Measurements from ENCODE around the gene PRKD2. TPM values are rescaled to one million over a fixed set of nuclear protein-coding genes. Genes with fewer than 3 reads are reported as not detected.

Gene PRKD2
- polyA plus RNA-seq, 3 donors = 6.5 to 46.9 (median 8.1) TPM

DNA sequence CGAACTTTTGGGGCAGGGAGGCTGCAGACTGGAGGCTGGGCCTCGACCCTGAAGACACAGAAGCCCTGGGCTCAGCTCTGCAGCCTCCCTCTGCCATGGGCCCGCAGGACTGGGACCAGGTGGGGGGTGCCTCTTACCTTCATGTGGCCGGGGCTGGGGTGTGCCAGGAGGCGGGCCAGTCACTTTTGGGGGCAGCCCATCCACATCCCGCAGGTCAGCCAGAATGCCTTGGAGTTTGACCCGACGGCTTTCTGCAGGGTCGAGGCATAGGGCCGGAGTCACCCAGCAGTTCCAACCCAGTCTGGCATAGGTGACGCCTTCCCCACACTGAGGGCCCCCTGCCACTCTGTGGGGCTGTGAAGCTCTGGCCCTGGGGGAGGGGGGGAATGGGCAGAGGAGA lies 10.8 kb upstream of the PRKD2 start:
- no peaks in the 10 kb centered on the region for H3K27me3 ChIP-seq (ENCODE audit: control insufficient read depth in 2 of 2, insufficient read depth in 2 of 2, low read length in 2 of 2)
- Mint-ChIP-seq H3K27me3 (ENCODE audit: low read depth in 3 of 3) (peaks cover 2% of the 10 kb centered on the region in 3 donors), H3K4me1 (peaks cover 46% of the 10 kb centered on the region), H3K9me3 (peaks cover 0 to 2% (median 0%) of the 10 kb centered on the region in 7 donors), H3K36me3 (peaks cover 79 to 94% of the 10 kb centered on the region in 2 donors), H3K27ac (no peak overlapping the region), H3K4me3 (no peak overlapping the region)
- no peak for DNase-seq
- no peak overlapping the region for H3K27ac ChIP-seq (ENCODE audit: low read depth in 1 of 2, low read length in 2 of 2)
- peaks cover 89% of the 10 kb centered on the region for H4K20me1 ChIP-seq (ENCODE audit: insufficient read depth, low read length)
- no peak for TF ChIP-seq CTCF (IDR thresholded peaks at IDR 0.05)
- no peak overlapping the region for H2AFZ ChIP-seq (ENCODE audit: insufficient read depth, low read depth, low read length, poor library complexity, severe bottlenecking)
- no peak overlapping the region for H3K4me2 ChIP-seq (replicated peaks; ENCODE audit: extremely low read depth, low read length, poor library complexity, severe bottlenecking)
- no peak overlapping the region for H3K9ac ChIP-seq (ENCODE audit: insufficient read depth, low read length, poor library complexity, severe bottlenecking)
- H3K4me1 ChIP-seq (ENCODE audit: control insufficient read depth in 1 of 2, insufficient read depth in 2 of 2, low read length in 2 of 2) = peaks cover 40 to 45% of the 10 kb centered on the region in 2 donors
- intact Hi-C loops (cut with micrococcal nuclease) = loop anchor here (1.0 to 2.0 kb wide), 2 partner anchors 13 to 23 kb away; no protein-coding TSS in a partner anchor
- WGBS (ENCODE audit: insufficient coverage) = 95% methylated on average over 9 of the region's 11 CpGs
- no peak overlapping the region for H3K4me3 ChIP-seq (replicated peaks in 1 of 3; ENCODE audit: low read depth in 2 of 3, low read length in 3 of 3)
- H3K36me3 ChIP-seq (replicated peaks in 1 of 2; ENCODE audit: control insufficient read depth in 1 of 2, insufficient read depth in 2 of 2, low read length in 2 of 2) = peaks cover 78 to 85% of the 10 kb centered on the region in 2 donors
- peaks cover 40% of the 10 kb centered on the region for H3K79me2 ChIP-seq (ENCODE audit: insufficient read depth, low read length)
- no peaks in the 10 kb centered on the region for H3K9me3 ChIP-seq (replicated peaks in 1 of 2; ENCODE audit: control insufficient read depth in 1 of 2, insufficient read depth in 1 of 2, low read length in 2 of 2)

- H3K4me2 ChIP-seq (replicated peaks; ENCODE audit: extremely low read depth, low read length, poor library complexity, severe bottlenecking) = no peak overlapping the region
- peaks cover 33 to 38% of the 10 kb centered on the region in 2 donors for H3K4me1 ChIP-seq (ENCODE audit: control insufficient read depth in 1 of 2, insufficient read depth in 2 of 2, low read length in 2 of 2)
- DNase-seq = no peak
- H3K27me3 ChIP-seq (ENCODE audit: control insufficient read depth in 2 of 2, insufficient read depth in 2 of 2, low read length in 2 of 2) = no peaks in the 10 kb centered on the region
- WGBS (ENCODE audit: insufficient coverage) = 97% methylated on average over 13 of the region's 14 CpGs
- intact Hi-C loops (cut with micrococcal nuclease) = no loop called here
- H3K9me3 ChIP-seq (replicated peaks in 1 of 2; ENCODE audit: control insufficient read depth in 1 of 2, insufficient read depth in 1 of 2, low read length in 2 of 2) = no peaks in the 10 kb centered on the region
- H3K36me3 ChIP-seq (replicated peaks in 1 of 2; ENCODE audit: control insufficient read depth in 1 of 2, insufficient read depth in 2 of 2, low read length in 2 of 2) = peaks cover 86 to 88% of the 10 kb centered on the region in 2 donors
- TF ChIP-seq CTCF (IDR thresholded peaks at IDR 0.05) = no peak
- peak overlapping the region in 1 of 2 donors; percentile 45 for H3K4me3 Mint-ChIP-seq
- peaks cover 2% of the 10 kb centered on the region in 3 donors for H3K27me3 Mint-ChIP-seq (ENCODE audit: low read depth in 3 of 3)
- H4K20me1 ChIP-seq (ENCODE audit: insufficient read depth, low read length) = peaks cover 96% of the 10 kb centered on the region
- no peak overlapping the region for H3K27ac ChIP-seq (ENCODE audit: low read depth in 1 of 2, low read length in 2 of 2)
- no peak overlapping the region for H2AFZ ChIP-seq (ENCODE audit: insufficient read depth, low read depth, low read length, poor library complexity, severe bottlenecking)
- peaks cover 33% of the 10 kb centered on the region for H3K79me2 ChIP-seq (ENCODE audit: insufficient read depth, low read length)
- H3K9me3 Mint-ChIP-seq = peaks cover 0 to 2% (median 0%) of the 10 kb centered on the region in 7 donors
- H3K9ac ChIP-seq (ENCODE audit: insufficient read depth, low read length, poor library complexity, severe bottlenecking) = no peak overlapping the region
- no peak overlapping the region for H3K27ac Mint-ChIP-seq
- peaks cover 83 to 94% of the 10 kb centered on the region in 2 donors for H3K36me3 Mint-ChIP-seq
- H3K4me1 Mint-ChIP-seq = peaks cover 41% of the 10 kb centered on the region
- H3K4me3 ChIP-seq (replicated peaks in 1 of 3; ENCODE audit: low read depth in 2 of 3, low read length in 3 of 3) = no peak overlapping the region
These were observed 10.1 kb upstream of the PRKD2 start for GRCh38 chr19:46726971-46727501.
